Measurements from ENCODE around the gene SOX12. TPM values are rescaled to one million over a fixed set of nuclear protein-coding genes. Genes with fewer than 3 reads are reported as not detected.
"Not testable (repeated sequence)": the region's sequence is repeated elsewhere in the genome, so short reads cannot be mapped to it uniquely, and the experiment has no call there.

The SOX12 gene
- polyA plus RNA-seq, 3 donors = 2.1 to 3.3 (median 2.4) TPM

- H3K27ac ChIP-seq (ENCODE audit: low read depth, low read length) = no peak overlapping the region
- WGBS, 3 donors = 39 to 60% (median 50%) methylated on average over 10 of the region's 10 CpGs
These were observed 46.6 kb downstream of the SOX12 start for GRCh38 chr20:371755-372542.

DNA sequence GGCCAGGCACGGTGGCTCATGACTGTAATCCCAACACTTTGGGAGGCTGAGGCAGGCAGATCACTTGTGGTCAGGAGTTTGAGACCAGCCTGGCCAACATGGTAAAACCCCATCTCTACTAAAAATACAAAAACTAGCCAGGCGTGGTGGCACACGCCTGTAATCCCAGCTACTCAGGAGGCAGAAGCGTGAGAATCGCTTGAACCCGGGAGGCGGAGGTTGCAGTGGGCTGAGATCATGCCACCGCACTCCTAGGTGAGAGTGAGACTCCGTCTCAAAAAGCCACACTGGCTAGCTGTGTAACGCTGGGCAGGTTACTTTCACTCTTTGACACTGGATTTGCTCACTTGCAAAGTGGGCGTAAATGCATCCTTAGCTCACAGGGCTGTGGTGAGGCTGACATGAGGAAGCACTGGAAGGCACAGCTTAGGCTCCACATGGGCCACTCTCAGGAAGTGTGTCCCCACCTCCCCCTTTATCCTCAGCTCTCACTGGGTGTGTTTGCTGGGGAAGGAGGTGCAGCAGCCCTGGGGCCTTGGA, 47.3 kb downstream of the SOX12 start:
- not testable (repeated sequence) for H3K27ac ChIP-seq (ENCODE audit: low read depth, low read length)

DNA sequence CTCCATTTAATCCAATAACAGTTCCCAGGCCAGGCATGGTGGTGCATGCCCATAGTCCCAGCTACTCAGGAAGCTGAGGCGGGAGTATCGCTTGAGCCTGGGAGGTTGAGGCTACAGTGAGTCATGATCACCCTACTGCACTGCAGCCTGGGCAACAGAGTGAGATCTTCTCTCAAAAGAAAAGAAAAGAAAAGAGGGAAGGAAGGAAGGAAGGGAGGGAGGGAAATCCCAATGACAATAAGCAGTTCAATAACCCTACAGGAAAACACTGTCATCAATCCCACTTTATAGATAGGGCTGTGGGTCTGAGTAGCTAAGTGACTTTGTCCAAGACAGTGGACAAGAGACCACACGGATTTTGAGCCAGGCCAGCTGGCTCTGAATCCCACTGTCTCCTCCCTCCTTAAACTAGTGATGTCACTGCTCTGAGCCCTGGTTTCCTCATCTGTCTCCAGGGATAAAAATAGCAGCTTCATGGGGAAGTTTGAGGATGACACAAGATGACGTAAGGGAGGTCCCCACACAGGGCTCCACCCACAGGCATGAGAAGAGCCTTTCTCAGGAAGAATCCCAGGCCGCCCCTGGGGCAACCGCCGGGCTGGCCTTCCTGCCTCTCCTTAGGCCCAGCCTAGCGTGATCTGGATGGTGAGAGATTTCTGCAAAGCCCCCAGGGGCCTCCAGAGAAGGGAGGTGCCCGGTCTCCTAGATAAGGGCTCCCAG, 48.0 kb downstream of the SOX12 start:
- 41 to 77% (median 41%) methylated on average over 9 of the region's 9 CpGs for WGBS, 3 donors
- H3K27ac ChIP-seq (ENCODE audit: low read depth, low read length) = no peak overlapping the region

More for the DNA sequence above, 47.3 kb downstream of the SOX12 start:
- WGBS, 3 donors = 82 to 92% (median 82%) methylated on average over 11 of the region's 11 CpGs

DNA sequence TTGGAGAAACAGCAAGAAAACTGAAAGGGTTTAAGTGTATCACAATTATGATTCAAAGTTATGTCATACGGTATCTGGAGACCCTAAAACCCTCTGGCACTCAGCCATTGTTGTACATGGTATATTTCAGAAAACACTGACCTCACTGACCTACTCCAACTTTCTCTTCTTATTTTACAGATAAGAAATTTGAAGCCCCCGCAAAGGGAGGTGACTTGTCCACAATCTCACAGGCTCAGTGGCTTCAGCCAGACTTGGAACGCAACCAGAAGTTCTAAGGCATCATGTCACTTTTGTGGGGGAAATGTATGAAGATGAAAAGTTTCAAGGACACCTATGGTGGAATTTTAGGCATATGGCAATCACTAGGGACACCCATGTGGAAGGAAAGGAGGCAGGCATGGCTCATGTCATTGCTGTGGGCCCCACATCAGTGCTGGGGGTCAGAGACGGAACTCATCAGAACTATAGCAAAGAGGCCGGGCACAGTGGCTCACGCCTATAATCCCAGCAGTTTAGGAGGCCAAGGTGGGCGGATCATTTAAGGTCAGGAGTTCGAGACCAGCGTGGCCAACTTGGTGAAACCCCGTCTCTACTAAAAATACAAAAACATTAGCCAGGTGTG, 50.0 kb downstream of the SOX12 start:
- WGBS, 3 donors = 82 to 90% (median 90%) methylated on average over 10 of the region's 10 CpGs
- no peak overlapping the region for H3K27ac ChIP-seq (ENCODE audit: low read depth, low read length)

GRCh38 chr20:376089-376488, 50.7 kb downstream of the SOX12 start:
- no peak overlapping the region for H3K27ac ChIP-seq (ENCODE audit: low read depth, low read length)
- WGBS, 3 donors = 27 to 46% (median 29%) methylated on average over 2 of the region's 2 CpGs

DNA sequence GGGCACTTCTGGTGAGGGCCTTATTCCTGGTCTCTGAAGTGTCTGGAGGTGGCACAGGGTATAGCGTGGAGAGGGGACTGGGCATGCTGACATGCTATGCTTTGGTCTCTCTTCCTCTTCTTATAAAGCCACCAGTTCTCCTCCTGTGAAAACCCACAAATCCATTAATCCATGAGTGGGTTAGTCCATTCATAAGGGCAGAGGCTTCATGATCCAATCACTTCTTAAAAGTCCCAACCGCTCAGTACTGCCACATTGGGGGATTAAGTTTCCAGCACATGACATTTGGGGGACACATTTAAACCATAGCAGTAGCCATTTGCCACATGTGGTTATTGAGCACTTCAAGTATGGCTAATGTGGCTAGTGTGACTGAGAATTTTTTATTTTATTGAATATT, 51.4 kb downstream of the SOX12 start:
- H3K27ac ChIP-seq (ENCODE audit: low read depth, low read length) = no peak overlapping the region
- 61 to 88% (median 80%) methylated on average over 2 of the region's 2 CpGs for whole genome bisulfite sequencing, 3 donors

GRCh38 chr20:377578-377977, 52.2 kb downstream of the SOX12 start:
- 87 to 96% (median 92%) methylated on average over 12 of the region's 12 CpGs for WGBS, 3 donors
- H3K27ac ChIP-seq (ENCODE audit: low read depth, low read length) = not testable (repeated sequence)

DNA sequence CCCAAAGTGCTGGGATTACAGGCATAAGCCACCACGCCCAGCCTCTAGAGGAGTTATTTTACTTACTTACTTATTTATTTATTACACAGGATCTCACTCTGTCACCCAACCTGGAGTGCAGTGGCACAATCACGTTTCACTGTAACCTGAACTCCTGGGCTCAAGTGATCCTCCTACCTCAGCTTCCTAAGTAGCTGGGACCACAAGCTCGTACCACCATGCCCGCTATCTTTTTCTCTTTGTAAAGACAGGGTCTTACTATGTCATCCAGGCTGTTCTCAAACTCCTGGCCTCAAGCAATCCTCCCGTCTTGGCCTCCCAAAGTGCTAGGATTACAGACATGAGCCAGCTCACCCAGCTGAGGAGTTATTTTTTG, 53.6 kb downstream of the SOX12 start:
- no peak overlapping the region for H3K27ac ChIP-seq (ENCODE audit: low read depth, low read length)
- WGBS, 3 donors = 77 to 87% (median 86%) methylated on average over 5 of the region's 5 CpGs

Other genes starting within 250 kb of the SOX12 start
- gene DEFB125, start 237.9 kb upstream of the SOX12 start, polyA plus RNA-seq = not detected
- not detected for gene DEFB126, start 183.0 kb upstream of the SOX12 start, polyA plus RNA-seq
- gene DEFB127, start 168.1 kb upstream of the SOX12 start, polyA plus RNA-seq = not detected
- not detected for gene DEFB128, start 135.8 kb upstream of the SOX12 start, polyA plus RNA-seq
- not detected for gene DEFB129, start 98.3 kb upstream of the SOX12 start, polyA plus RNA-seq
- 1 to 10 TPM in 2 of 3 donors, under 1 TPM in 1; 0.06 to 1.9 (median 1.2) TPM for gene DEFB132, start 67.8 kb upstream of the SOX12 start, polyA plus RNA-seq
- gene C20orf96, start 34.8 kb upstream of the SOX12 start, polyA plus RNA-seq = 1 to 10 TPM; 3.4 to 6.2 (median 3.5) TPM
- gene ZCCHC3, start 28.0 kb upstream of the SOX12 start, polyA plus RNA-seq = 1 to 10 TPM; 4.1 to 8.9 (median 7.8) TPM
- gene NRSN2, start 21.6 kb downstream of the SOX12 start, polyA plus RNA-seq = 10 to 100 TPM in 2 of 3 donors, 1 to 10 TPM in 1; 9.8 to 26.4 (median 21.6) TPM
- 10 to 100 TPM in 1 of 3 donors, 1 to 10 TPM in 2; 5.4 to 12.9 (median 7.9) TPM for gene TRIB3, start 55.2 kb downstream of the SOX12 start, polyA plus RNA-seq
- 10 to 100 TPM; 58.7 to 81.0 (median 65.6) TPM for gene RBCK1, start 82.7 kb downstream of the SOX12 start, polyA plus RNA-seq
- 10 to 100 TPM; 11.6 to 27.3 (median 25.0) TPM for gene TBC1D20, start 137.0 kb downstream of the SOX12 start, polyA plus RNA-seq
- 10 to 100 TPM; 24.3 to 37.1 (median 29.4) TPM for gene CSNK2A1, start 218.2 kb downstream of the SOX12 start, polyA plus RNA-seq

All from adipose tissue (tissue), 3 donors.